Natural killer cell (primary cell): ENCODE data around the gene GGN. TPM values are rescaled to one million over a fixed set of nuclear protein-coding genes. Genes with fewer than 3 reads are reported as not detected.

Source experiments
- ATAC-seq, 3 donors: fragments of 150-1000 bp in 2 of 3; fragments of 200-7000 bp in 1 of 3; cut with Tn5 transposase; 1 replicate in 1 of 3; 2 replicates in 2 of 3; pipeline ENCODE4 v1.10.0; 2021; ENCODE audit warnings: mild to moderate bottlenecking in 2 of 3, moderate library complexity in 2 of 3
- DNase-seq, 2 donors: peaks; one replicate each; pipeline versions ENCODE4 v3.0.0 to v3.0.0-alpha.2; 2013 to 2021; ENCODE audit warnings: mixed read lengths in 1 of 2
- H3K27ac ChIP-seq: one replicate; pipeline ENCODE4 v1.5.1; 2013; ENCODE audit warnings: mild to moderate bottlenecking, low read length
- H3K27me3 ChIP-seq: one replicate; pipeline ENCODE4 v1.6.1; 2013; ENCODE audit warnings: low read length; ENCODE audit not compliant: control insufficient read depth, insufficient read depth
- H3K36me3 ChIP-seq: one replicate; pipeline ENCODE4 v1.6.1; 2013; ENCODE audit warnings: low read length; ENCODE audit not compliant: control insufficient read depth, insufficient read depth
- H3K4me1 ChIP-seq: one replicate; pipeline ENCODE4 v1.6.1; 2013; ENCODE audit warnings: low read length; ENCODE audit not compliant: control insufficient read depth, insufficient read depth
- H3K4me3 ChIP-seq: one replicate; pipeline ENCODE4 v1.5.1; 2013; ENCODE audit warnings: low read length
- H3K9me3 ChIP-seq: one replicate; pipeline ENCODE4 v1.6.1; 2013; ENCODE audit warnings: low read length; ENCODE audit not compliant: control insufficient read depth, insufficient read depth
- H3K27ac Mint-ChIP-seq, 2 donors: one replicate each; pipeline ENCODE4 v1.8.0; 2022; ENCODE audit warnings: mild to moderate bottlenecking in 2 of 2, mixed read lengths in 2 of 2, moderate library complexity in 1 of 2
- H3K27me3 Mint-ChIP-seq, 2 donors: one replicate each; pipeline ENCODE4 v1.8.0; 2022; ENCODE audit warnings: low read depth in 2 of 2, mixed read lengths in 2 of 2
- H3K36me3 Mint-ChIP-seq: one replicate; pipeline ENCODE4 v1.8.0; 2022; ENCODE audit warnings: mixed read lengths
- H3K4me1 Mint-ChIP-seq, 2 donors: one replicate each; pipeline ENCODE4 v1.8.0; 2022; ENCODE audit warnings: mixed read lengths in 2 of 2
- H3K4me3 Mint-ChIP-seq: one replicate; pipeline ENCODE4 v1.8.0; 2022; ENCODE audit warnings: mild to moderate bottlenecking, moderate library complexity, mixed read lengths
- H3K9me3 Mint-ChIP-seq, 2 donors: one replicate each; pipeline ENCODE4 v1.8.0; 2022; ENCODE audit warnings: mixed read lengths in 2 of 2
- CTCF ChIP-seq: fragments of 200-600 bp; IDR thresholded peaks from one replicate; pipeline ENCODE4 v1.8.0; 2022; ENCODE audit warnings: antibody characterized with exemption
- WGBS: methylation state at CpG from one replicate; pipeline ENCODE4 v1.1.7; 2013; ENCODE audit warnings: missing lambda C conversion rate; ENCODE audit not compliant: insufficient coverage; 5-methylcytosine and 5-hydroxymethylcytosine counted together
- intact Hi-C: fragments of 100-400 bp; cut with micrococcal nuclease; formaldehyde crosslinking; loops from one replicate; pipeline ENCODE4 v1.14.2; 2022
- total RNA-seq, 4 donors: library from RNA; stranded (reverse); fragments of 120-200 nt in 1 of 4; gene quantifications; one replicate each; pipeline versions ENCODE4 v1.2.3 to v1.2.4, GENCODE V29; 2013 to 2022

Gene GGN
- total RNA-seq, 3 donors from 2014 or later (not counting 1 experiment from before 2014, with no cell fraction given) = not detected

- no peak for ATAC-seq
- no peak overlapping the region for H3K4me3 Mint-ChIP-seq
- H3K36me3 ChIP-seq = peaks cover 5% of the 10 kb centered on the region
- H3K9me3 Mint-ChIP-seq = no peaks in the 10 kb centered on the region
- peak overlapping the region; percentile 73 to 81 for H3K27ac Mint-ChIP-seq
- 80% methylated on average over 2 of the region's 3 CpGs for WGBS
- H3K27me3 ChIP-seq = peaks cover 7% of the 10 kb centered on the region
- DNase-seq = no peak
- H3K4me1 Mint-ChIP-seq = peaks cover 10 to 27% of the 10 kb centered on the region in 2 donors
- no peaks in the 10 kb centered on the region for H3K36me3 Mint-ChIP-seq
- no peak overlapping the region for H3K4me3 ChIP-seq
- H3K9me3 ChIP-seq = no peaks in the 10 kb centered on the region
- H3K4me1 ChIP-seq = peaks cover 16% of the 10 kb centered on the region
- peaks cover 25 to 29% of the 10 kb centered on the region in 2 donors for H3K27me3 Mint-ChIP-seq
- intact Hi-C loops = loop anchor here (5.0 kb wide), 1 partner anchor 106 kb away; no protein-coding TSS in a partner anchor
- TF ChIP-seq CTCF = no peak
- H3K27ac ChIP-seq = no peak overlapping the region
Measured at GRCh38 chr19:38401148-38401547, 13.3 kb upstream of the GGN start.

GRCh38 chr19:38400361-38400760, 12.5 kb upstream of the GGN start:
- no peak for DNase-seq
- H3K36me3 ChIP-seq = peaks cover 2% of the 10 kb centered on the region
- H3K27me3 ChIP-seq = peaks cover 8% of the 10 kb centered on the region
- 89% methylated on average over 5 of the region's 5 CpGs for WGBS
- Mint-ChIP-seq H3K9me3 (no peaks in the 10 kb centered on the region), H3K4me3 (no peak overlapping the region), H3K4me1 (peaks cover 10 to 27% of the 10 kb centered on the region in 2 donors), H3K36me3 (no peaks in the 10 kb centered on the region), H3K27ac (no peak overlapping the region), H3K27me3 (peaks cover 25 to 29% of the 10 kb centered on the region in 2 donors)
- H3K4me3 ChIP-seq = no peak overlapping the region
- ATAC-seq = no peak
- no peak for TF ChIP-seq CTCF
- intact Hi-C loops = loop anchor here (5.0 kb wide), 1 partner anchor 107 kb away; no protein-coding TSS in a partner anchor
- peaks cover 16% of the 10 kb centered on the region for H3K4me1 ChIP-seq
- no peaks in the 10 kb centered on the region for H3K9me3 ChIP-seq
- no peak overlapping the region for H3K27ac ChIP-seq

- Mint-ChIP-seq H3K4me1 (peaks cover 10 to 34% of the 10 kb centered on the region in 2 donors), H3K27ac (no peak overlapping the region), H3K27me3 (peaks cover 29 to 31% of the 10 kb centered on the region in 2 donors), H3K4me3 (no peak overlapping the region), H3K9me3 (no peaks in the 10 kb centered on the region), H3K36me3 (no peaks in the 10 kb centered on the region)
- Histone ChIP-seq H3K27ac (no peak overlapping the region), H3K9me3 (no peaks in the 10 kb centered on the region), H3K4me1 (peaks cover 24% of the 10 kb centered on the region), H3K36me3 (no peaks in the 10 kb centered on the region), H3K27me3 (peaks cover 15% of the 10 kb centered on the region), H3K4me3 (no peak overlapping the region)
- 64% methylated on average over 1 of the region's 1 CpG for WGBS
- TF ChIP-seq CTCF = no peak
- DNase-seq (no peak), ATAC-seq (no peak)
- intact Hi-C loops = no loop called here
Measured at GRCh38 chr19:38399537-38399936, 11.7 kb upstream of the GGN start.

GRCh38 chr19:38399081-38399480, 11.2 kb upstream of the GGN start:
- Mint-ChIP-seq H3K27ac (no peak overlapping the region), H3K4me3 (no peak overlapping the region), H3K9me3 (no peaks in the 10 kb centered on the region), H3K27me3 (peaks cover 31% of the 10 kb centered on the region in 2 donors), H3K4me1 (peaks cover 9 to 34% of the 10 kb centered on the region in 2 donors), H3K36me3 (no peaks in the 10 kb centered on the region)
- 82% methylated on average over 6 of the region's 9 CpGs for WGBS
- TF ChIP-seq CTCF = no peak
- no peak overlapping the region for H3K4me3 ChIP-seq
- no peaks in the 10 kb centered on the region for H3K36me3 ChIP-seq
- H3K27ac ChIP-seq = no peak overlapping the region
- H3K27me3 ChIP-seq = peaks cover 18% of the 10 kb centered on the region
- no peak for DNase-seq
- no peaks in the 10 kb centered on the region for H3K9me3 ChIP-seq
- ATAC-seq = no peak
- intact Hi-C loops = no loop called here
- peaks cover 23% of the 10 kb centered on the region for H3K4me1 ChIP-seq
